A549 (cell line): Measurements from ENCODE around the gene NFATC2. TPM values are rescaled to one million over a fixed set of nuclear protein-coding genes. Genes with fewer than 3 reads are reported as not detected.
A peak's percentile ranks its signal among the peaks of the same experiment; 100 is the strongest.

ENCODE experiments used
- ATAC-seq, 2 experiments: fragments of 200-7000 bp in 1 of 2; fragments of >200 bp in 1 of 2; cut with Nextera tagmentation in 1 of 2; cut with Tn5 transposase in 1 of 2; 3 replicates each; pipeline versions ENCODE4 v1.8.0 to v1.9.1; 2018 to 2020; ENCODE audit warnings: mild to moderate bottlenecking in 1 of 2, moderate library complexity in 1 of 2
- CTCF ChIA-PET: fragments of 300-600 bp; sonication (Branson Sonifier 250); formaldehyde crosslinking; extraction: SDS; loops from one replicate; lab custom pipeline; 2021; ENCODE audit warnings: antibody characterized with exemption, inconsistent platforms; lab: Yijun Ruan, JAX
- POLR2A ChIA-PET: fragments of 350-600 bp; formaldehyde crosslinking; extraction: SDS; loops from one replicate; lab custom pipeline; 2021; ENCODE audit warnings: antibody characterized with exemption, inconsistent platforms; lab: Yijun Ruan, JAX
- DNase-seq, 2 experiments: peaks; one replicate each; pipeline versions ENCODE4 v3.0.0 to v3.0.0-alpha.2; 2011 to 2016; ENCODE audit warnings: low read depth in 1 of 2, low spot score in 1 of 2
- FAIRE-seq: peaks from 2 replicates; lab custom pipeline; 2011; peaks lifted over from hg19 to GRCh38; lab: Jason Lieb, UNC
- H3K27ac ChIP-seq, 2 experiments: fragments of >200 bp; sonication (Bioruptor Twin); formaldehyde crosslinking; 3 replicates each; pipeline ENCODE4 v1.5.1; 2016 to 2017
- H3K4me1 ChIP-seq: fragments of >200 bp; sonication (Bioruptor Twin); formaldehyde crosslinking; 3 replicates; pipeline ENCODE4 v1.6.1; 2016
- H3K4me2 ChIP-seq: fragments of >200 bp; sonication (Bioruptor Twin); formaldehyde crosslinking; 3 replicates; pipeline ENCODE4 v1.6.1; 2016
- H3K4me3 ChIP-seq: fragments of >200 bp; sonication (Bioruptor Twin); formaldehyde crosslinking; 3 replicates; pipeline ENCODE4 v1.5.1; 2016
- H3K9me3 ChIP-seq: fragments of >200 bp; sonication (Bioruptor Twin); formaldehyde crosslinking; 3 replicates; pipeline ENCODE4 v1.6.1; 2016
- E2F6 ChIP-seq: IDR thresholded peaks from 2 replicates; pipeline ENCODE4 v1.6.1; 2012; ENCODE audit warnings: low read depth, borderline replicate concordance
- EHF ChIP-seq: fragments of 250-450 bp; sonication (Bioruptor Pico); IDR thresholded peaks from 2 replicates; pipeline ENCODE4 v1.5.0; 2020; ENCODE audit warnings: mild to moderate bottlenecking
- FOSB ChIP-seq: fragments of 250-450 bp; sonication (Bioruptor Pico); IDR thresholded peaks from 2 replicates; pipeline ENCODE4 v1.5.0; 2020; ENCODE audit warnings: mild to moderate bottlenecking, moderate library complexity
- FOSL2 ChIP-seq, 2 experiments: fragments of 450-650 bp in 1 of 2; fragments of >200 bp in 1 of 2; sonication (Bioruptor Twin) in 1 of 2; formaldehyde crosslinking; IDR thresholded peaks; 2 replicates each; pipeline versions ENCODE4 v1.5.0 to v1.6.1; 2016 to 2020; ENCODE audit warnings: mild to moderate bottlenecking in 1 of 2, moderate library complexity in 1 of 2
- GATA3 ChIP-seq: IDR thresholded peaks from 2 replicates; pipeline ENCODE4 v1.6.1; 2012; ENCODE audit warnings: borderline replicate concordance
- HOXA7 ChIP-seq: fragments of 250-450 bp; sonication (Bioruptor Pico); IDR thresholded peaks from 2 replicates; pipeline ENCODE4 v1.5.0; 2020; ENCODE audit warnings: mild to moderate bottlenecking, moderate library complexity
- HOXB5 ChIP-seq: fragments of 250-450 bp; sonication (Bioruptor Pico); IDR thresholded peaks from 2 replicates; pipeline ENCODE4 v1.5.0; 2020; ENCODE audit warnings: mild to moderate bottlenecking, moderate library complexity
- JUN ChIP-seq, 2 experiments: fragments of >200 bp; sonication (Bioruptor Twin); formaldehyde crosslinking; IDR thresholded peaks; 2 replicates in 1 of 2; 3 replicates in 1 of 2; pipeline ENCODE4 v1.6.1; 2016 to 2017
- KDM5A ChIP-seq: fragments of 200-600 bp; sonication (generic); IDR thresholded peaks from 2 replicates; pipeline ENCODE4 v1.6.1; 2016; ENCODE audit warnings: antibody characterized with exemption, mild to moderate bottlenecking
- NFE2L2 ChIP-seq: fragments of 150-350 bp; conservative IDR thresholded peaks from 2 replicates; pipeline ENCODE4 v1.6.1; 2014; ENCODE audit warnings: low read length
- NPAS2 ChIP-seq: fragments of 250-450 bp; sonication (Bioruptor Pico); IDR thresholded peaks from 2 replicates; pipeline ENCODE4 v1.8.0; 2022; ENCODE audit warnings: mild to moderate bottlenecking, moderate library complexity, borderline replicate concordance
- PHF8 ChIP-seq: fragments of 200-600 bp; sonication (generic); IDR thresholded peaks from 2 replicates; pipeline ENCODE4 v1.6.1; 2016; ENCODE audit warnings: low read depth, mild to moderate bottlenecking, antibody characterized with exemption, moderate library complexity, borderline replicate concordance
- POLR2A ChIP-seq: IDR thresholded peaks from 2 replicates; pipeline ENCODE4 v1.6.1; 2012; ENCODE audit warnings: mild to moderate bottlenecking, low read length
- POLR2AphosphoS2 ChIP-seq: conservative IDR thresholded peaks from 2 replicates; pipeline ENCODE4 v1.6.1; 2012; ENCODE audit warnings: low read length, improper control_type of control experiment, inconsistent platforms
- RARB ChIP-seq: fragments of 250-450 bp; sonication (Bioruptor Pico); IDR thresholded peaks from 2 replicates; pipeline ENCODE4 v1.8.0; 2021; ENCODE audit warnings: mild to moderate bottlenecking, moderate library complexity
- RCOR1 ChIP-seq: fragments of 150-350 bp; IDR thresholded peaks from 2 replicates; pipeline ENCODE4 v1.6.1; 2014; ENCODE audit warnings: antibody characterized with exemption, low read length, low read depth
- REST ChIP-seq: fragments of 200-600 bp; sonication (generic); IDR thresholded peaks from 2 replicates; pipeline ENCODE4 v1.6.1; 2016; ENCODE audit warnings: antibody characterized with exemption, mild to moderate bottlenecking, moderate library complexity
- RFX5 ChIP-seq: fragments of 450-650 bp; IDR thresholded peaks from 2 replicates; pipeline ENCODE4 v1.7.1; 2014; ENCODE audit warnings: antibody characterized with exemption, mild to moderate bottlenecking, moderate library complexity
- SMC3 ChIP-seq: fragments of >200 bp; sonication (Bioruptor Twin); formaldehyde crosslinking; IDR thresholded peaks from 3 replicates; pipeline ENCODE4 v1.6.1; 2018; ENCODE audit warnings: inconsistent platforms
- SREBF2 ChIP-seq: fragments of 450-650 bp; IDR thresholded peaks from 2 replicates; pipeline ENCODE4 v1.6.1; 2014; ENCODE audit warnings: mild to moderate bottlenecking, moderate library complexity
- TFCP2L1 ChIP-seq: fragments of 250-450 bp; sonication (Bioruptor Pico); IDR thresholded peaks from 2 replicates; pipeline ENCODE4 v1.5.0; 2021; ENCODE audit warnings: mild to moderate bottlenecking
- TP53 ChIP-seq: fragments of 250-450 bp; sonication (Bioruptor Pico); IDR thresholded peaks from 2 replicates; pipeline ENCODE4 v1.5.0; 2021; ENCODE audit warnings: mild to moderate bottlenecking, moderate library complexity
- ZC3H11A ChIP-seq: fragments of 450-650 bp; IDR thresholded peaks from 2 replicates; pipeline ENCODE4 v1.6.1; 2014; ENCODE audit warnings: antibody characterized with exemption, mild to moderate bottlenecking
- ZNF302 ChIP-seq: fragments of 250-450 bp; sonication (Bioruptor Pico); IDR thresholded peaks from 2 replicates; pipeline ENCODE4 v1.9.0; 2021; ENCODE audit warnings: inconsistent platforms, mild to moderate bottlenecking, moderate library complexity
- WGBS: methylation state at CpG from one replicate; pipeline ENCODE4 v1.1.6; 2017; ENCODE audit errors: missing lambda C conversion rate; 5-methylcytosine and 5-hydroxymethylcytosine counted together
- polyA plus RNA-seq, 4 experiments: library from polyadenylated mRNA; depleted of rRNA in 3 of 4; stranded (reverse); fragments of >200 nt; fragmentation: RNase III in 1 of 4; extraction: RNeasy Plus Mini Kit Qiagen cat#74134 plus additional on column Dnase treatment in 1 of 4; gene quantifications; 2 replicates in 3 of 4; 3 replicates in 1 of 4; pipeline ENCODE4 v1.2.3, GENCODE V29; 2011 to 2017
- TF ChIP-seq, protein P1 (sequence below): fragments of >200 bp; sonication (Bioruptor Twin); formaldehyde crosslinking; IDR thresholded peaks from 3 replicates; pipeline ENCODE4 v1.5.1; 2016
- TF ChIP-seq, protein P2 (sequence below): fragments of 250-450 bp; sonication (Bioruptor Pico); IDR thresholded peaks from 2 replicates; pipeline ENCODE4 v1.5.0; 2020; ENCODE audit warnings: low read depth, mild to moderate bottlenecking, moderate library complexity
- TF ChIP-seq, protein P3 (sequence below): fragments of 450-650 bp; IDR thresholded peaks from 2 replicates; pipeline ENCODE4 v1.6.1; 2014; ENCODE audit warnings: antibody characterized with exemption

NFATC2 gene
- polyA plus RNA-seq, 2 of the 4 experiments (the other 2 are of a cell fraction): 0.75 to 1.6 TPM

DNA sequence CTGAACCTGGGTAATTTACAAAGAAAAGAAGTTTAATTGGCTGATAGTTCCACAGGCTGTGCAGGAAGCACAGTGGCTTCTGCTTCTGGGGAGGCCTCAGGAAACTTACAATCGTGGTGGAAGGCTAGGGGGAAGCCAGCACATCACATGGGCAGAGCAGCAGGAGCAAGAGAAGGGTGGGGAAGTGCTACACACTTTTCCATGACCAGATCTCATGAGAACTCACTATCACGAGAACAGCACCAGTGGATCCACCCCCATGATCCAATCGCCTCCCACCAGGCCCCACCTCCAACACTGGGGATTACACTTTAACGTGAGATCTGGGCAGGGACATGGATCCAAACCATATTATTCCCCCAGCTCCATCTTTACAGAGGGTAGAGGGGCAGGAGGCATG, 166.4 kb downstream of the NFATC2 start:
- no peak for FAIRE-seq
- 0 out of 3 replicates have a peak, but pooled peaks cover 7% of the 10 kb centered on the region for H3K4me1 ChIP-seq
- ChIA-PET CTCF (interaction anchor here (2.2 to 15.4 kb wide), 2 partner anchors 9 to 220 kb away, joined by 13 to 171 read pairs; no protein-coding TSS in a partner anchor), POLR2A (no interaction called here)
- no peak overlapping the region for H3K4me2 ChIP-seq
- TF ChIP-seq POLR2AphosphoS2: no peak
- no peak for TF ChIP-seq RARB (CRISPR knock-in tag)
- no peak for TF ChIP-seq SMC3
- no peak for TF ChIP-seq ZNF302 (CRISPR knock-in tag)
- no peak for TF ChIP-seq FOSL2 (IDR thresholded peaks at IDR 0.05)
- TF ChIP-seq FOSL2 (CRISPR knock-in tag; IDR thresholded peaks at IDR 0.05): no peak
- no peak for TF ChIP-seq FOSB (CRISPR knock-in tag)
- TF ChIP-seq, protein P1, sequence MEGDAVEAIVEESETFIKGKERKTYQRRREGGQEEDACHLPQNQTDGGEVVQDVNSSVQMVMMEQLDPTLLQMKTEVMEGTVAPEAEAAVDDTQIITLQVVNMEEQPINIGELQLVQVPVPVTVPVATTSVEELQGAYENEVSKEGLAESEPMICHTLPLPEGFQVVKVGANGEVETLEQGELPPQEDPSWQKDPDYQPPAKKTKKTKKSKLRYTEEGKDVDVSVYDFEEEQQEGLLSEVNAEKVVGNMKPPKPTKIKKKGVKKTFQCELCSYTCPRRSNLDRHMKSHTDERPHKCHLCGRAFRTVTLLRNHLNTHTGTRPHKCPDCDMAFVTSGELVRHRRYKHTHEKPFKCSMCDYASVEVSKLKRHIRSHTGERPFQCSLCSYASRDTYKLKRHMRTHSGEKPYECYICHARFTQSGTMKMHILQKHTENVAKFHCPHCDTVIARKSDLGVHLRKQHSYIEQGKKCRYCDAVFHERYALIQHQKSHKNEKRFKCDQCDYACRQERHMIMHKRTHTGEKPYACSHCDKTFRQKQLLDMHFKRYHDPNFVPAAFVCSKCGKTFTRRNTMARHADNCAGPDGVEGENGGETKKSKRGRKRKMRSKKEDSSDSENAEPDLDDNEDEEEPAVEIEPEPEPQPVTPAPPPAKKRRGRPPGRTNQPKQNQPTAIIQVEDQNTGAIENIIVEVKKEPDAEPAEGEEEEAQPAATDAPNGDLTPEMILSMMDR: no peak
- no peak for TF ChIP-seq ZC3H11A
- TF ChIP-seq EHF (CRISPR knock-in tag): no peak
- TF ChIP-seq SREBF2: no peak
- H3K27ac ChIP-seq: no peak overlapping the region; a peak in 1 of 6 replicates
- WGBS: 63% methylated on average over 4 of the region's 4 CpGs
- H3K4me3 ChIP-seq: no peak overlapping the region
- ATAC-seq: no peak
- no peak for DNase-seq
- H3K9me3 ChIP-seq: no peaks in the 10 kb centered on the region

DNA sequence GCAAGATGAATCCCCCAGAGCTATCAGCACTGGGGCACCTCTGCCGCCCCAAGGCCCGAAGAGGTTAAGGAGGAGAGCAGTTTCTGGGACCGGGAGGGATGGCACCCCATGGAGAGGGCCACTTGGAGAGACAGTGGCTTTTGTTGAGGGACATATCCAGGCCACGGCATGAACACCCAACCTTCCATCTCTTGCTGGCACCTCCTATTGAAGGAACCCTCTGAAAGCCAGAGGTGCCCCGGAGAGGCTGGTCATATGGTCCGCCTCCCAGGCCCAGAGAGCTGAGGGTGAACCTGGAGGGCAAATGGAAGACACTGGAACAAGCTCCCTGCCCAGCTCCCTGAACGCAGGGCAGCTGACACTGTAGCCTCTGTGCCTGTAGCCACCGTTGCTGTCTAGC, 167.0 kb downstream of the NFATC2 start:
- CTCF ChIA-PET: interaction anchor here (2.2 to 15.4 kb wide), 2 partner anchors 10 to 220 kb away, joined by 13 to 171 read pairs; no protein-coding TSS in a partner anchor
- no peak overlapping the region for H3K4me2 ChIP-seq
- H3K4me1 ChIP-seq: 0 out of 3 replicates have a peak, but pooled peaks cover 7% of the 10 kb centered on the region
- no peak overlapping the region for H3K4me3 ChIP-seq
- peak overlapping the region in 1 of 2 experiments; percentile 14; a peak in 1 of 6 replicates for H3K27ac ChIP-seq
- DNase-seq: no peak
- FAIRE-seq: no peak
- POLR2A ChIA-PET: no interaction called here
- ATAC-seq: no peak
- no peaks in the 10 kb centered on the region for H3K9me3 ChIP-seq
- WGBS: 78% methylated on average over 8 of the region's 8 CpGs
- TF ChIP-seq PHF8: no peak
- TF ChIP-seq NFE2L2: no peak
- no peak for TF ChIP-seq E2F6
- no peak for TF ChIP-seq HOXB5 (CRISPR knock-in tag)
- no peak for TF ChIP-seq POLR2AphosphoS2
- no peak for TF ChIP-seq KDM5A
- TF ChIP-seq NPAS2 (CRISPR knock-in tag): no peak
- TF ChIP-seq RCOR1: no peak
- TF ChIP-seq RFX5: no peak
- TF ChIP-seq, protein P2, sequence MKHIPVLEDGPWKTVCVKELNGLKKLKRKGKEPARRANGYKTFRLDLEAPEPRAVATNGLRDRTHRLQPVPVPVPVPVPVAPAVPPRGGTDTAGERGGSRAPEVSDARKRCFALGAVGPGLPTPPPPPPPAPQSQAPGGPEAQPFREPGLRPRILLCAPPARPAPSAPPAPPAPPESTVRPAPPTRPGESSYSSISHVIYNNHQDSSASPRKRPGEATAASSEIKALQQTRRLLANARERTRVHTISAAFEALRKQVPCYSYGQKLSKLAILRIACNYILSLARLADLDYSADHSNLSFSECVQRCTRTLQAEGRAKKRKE: no peak

GRCh38 chr20:51374961-51375360, 167.6 kb downstream of the NFATC2 start:
- ATAC-seq: no peak
- no peak overlapping the region; a peak in 1 of 6 replicates for H3K27ac ChIP-seq
- CTCF ChIA-PET: interaction anchor here (2.2 to 15.4 kb wide), 2 partner anchors 10 to 221 kb away, joined by 13 to 171 read pairs; no protein-coding TSS in a partner anchor
- 84% methylated on average over 8 of the region's 9 CpGs for WGBS
- no peak for DNase-seq
- no peaks in the 10 kb centered on the region for H3K9me3 ChIP-seq
- POLR2A ChIA-PET: no interaction called here
- no peak overlapping the region for H3K4me3 ChIP-seq
- H3K4me1 ChIP-seq: 0 out of 3 replicates have a peak, but pooled peaks cover 7% of the 10 kb centered on the region
- no peak overlapping the region for H3K4me2 ChIP-seq
- FAIRE-seq: no peak
- no peak for TF ChIP-seq PHF8
- no peak for TF ChIP-seq HOXA7 (CRISPR knock-in tag)
- no peak for TF ChIP-seq POLR2A
- TF ChIP-seq TP53 (CRISPR knock-in tag): no peak
- no peak for TF ChIP-seq GATA3
- TF ChIP-seq, protein P3, sequence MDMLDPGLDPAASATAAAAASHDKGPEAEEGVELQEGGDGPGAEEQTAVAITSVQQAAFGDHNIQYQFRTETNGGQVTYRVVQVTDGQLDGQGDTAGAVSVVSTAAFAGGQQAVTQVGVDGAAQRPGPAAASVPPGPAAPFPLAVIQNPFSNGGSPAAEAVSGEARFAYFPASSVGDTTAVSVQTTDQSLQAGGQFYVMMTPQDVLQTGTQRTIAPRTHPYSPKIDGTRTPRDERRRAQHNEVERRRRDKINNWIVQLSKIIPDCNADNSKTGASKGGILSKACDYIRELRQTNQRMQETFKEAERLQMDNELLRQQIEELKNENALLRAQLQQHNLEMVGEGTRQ: no peak
- no peak for TF ChIP-seq TFCP2L1
- TF ChIP-seq REST: no peak
- TF ChIP-seq JUN (IDR thresholded peaks at IDR 0.05): no peak
